HG02973 (cell line): Measurements from ENCODE around the gene POLDIP3.
"Not testable (repeated sequence)": the region's sequence is repeated elsewhere in the genome, so short reads cannot be mapped to it uniquely, and the experiment has no call there.

ENCODE experiments used
- ATAC-seq: cut with Tn5 transposase; IDR thresholded peaks from one replicate; pipeline ENCODE4 v1.9.1; 2021; ENCODE audit warnings: moderate library complexity; ENCODE audit not compliant: unreplicated experiment

POLDIP3 gene

GRCh38 chr22:42587588-42588175 is 27.0 kb downstream of the POLDIP3 start:
- ATAC-seq = no peak

- no peak for ATAC-seq
Measured at GRCh38 chr22:42586381-42586780, 28.3 kb downstream of the POLDIP3 start.

- ATAC-seq = no peak
Measured at GRCh38 chr22:42585096-42585495, 29.6 kb downstream of the POLDIP3 start.

- ATAC-seq = no peak
Measured at GRCh38 chr22:42584364-42584940, 30.2 kb downstream of the POLDIP3 start.

GRCh38 chr22:42582987-42583386 is 31.7 kb downstream of the POLDIP3 start:
- ATAC-seq = no peak

- ATAC-seq = no peak
Measured at GRCh38 chr22:42581762-42582716, 32.6 kb downstream of the POLDIP3 start.

GRCh38 chr22:42581194-42581761 is 33.4 kb downstream of the POLDIP3 start:
- not testable (repeated sequence) for ATAC-seq

- ATAC-seq = not testable (repeated sequence)
Measured at GRCh38 chr22:42580040-42580439, 34.6 kb downstream of the POLDIP3 start.

- no peak for ATAC-seq
Measured at GRCh38 chr22:42577623-42578240, 37.0 kb downstream of the POLDIP3 start.

GRCh38 chr22:42577141-42577540 is 37.5 kb downstream of the POLDIP3 start:
- not testable (repeated sequence) for ATAC-seq

- ATAC-seq = not testable (repeated sequence)
Measured at GRCh38 chr22:42575996-42576574, 38.6 kb downstream of the POLDIP3 start.

- ATAC-seq = not testable (repeated sequence)
Measured at GRCh38 chr22:42574468-42574867, 40.2 kb downstream of the POLDIP3 start.

GRCh38 chr22:42574046-42574445 is 40.6 kb downstream of the POLDIP3 start:
- not testable (repeated sequence) for ATAC-seq

- not testable (repeated sequence) for ATAC-seq
Measured at GRCh38 chr22:42571068-42571467, 43.6 kb downstream of the POLDIP3 start.

GRCh38 chr22:42570580-42570979 is 44.1 kb downstream of the POLDIP3 start:
- not testable (repeated sequence) for ATAC-seq

GRCh38 chr22:42567950-42568349 is 46.7 kb downstream of the POLDIP3 start:
- not testable (repeated sequence) for ATAC-seq

GRCh38 chr22:42565956-42566355 is 48.7 kb downstream of the POLDIP3 start:
- no peak for ATAC-seq

- ATAC-seq = no peak
Measured at GRCh38 chr22:42564699-42565098, 50.0 kb downstream of the POLDIP3 start.

- ATAC-seq = not testable (repeated sequence)
Measured at GRCh38 chr22:42563943-42564342, 50.7 kb downstream of the POLDIP3 start.

- no peak for ATAC-seq
Measured at GRCh38 chr22:42562684-42563083, 52.0 kb downstream of the POLDIP3 start.
